ENCODE data around the gene URI1.
A peak's percentile ranks its signal among the peaks of the same experiment; 100 is the strongest.

The URI1 gene

GRCh38 chr19:29966588-29967249 is 24.7 kb downstream of the URI1 start:
- Histone ChIP-seq H3K27ac (ENCODE audit: poor library complexity, severe bottlenecking) (no peak overlapping the region), H3K36me3 (ENCODE audit: low read depth) (no peaks in the 10 kb centered on the region), H3K9me3 (ENCODE audit: severe bottlenecking) (no peaks in the 10 kb centered on the region), H3K4me3 (ENCODE audit: severe bottlenecking) (no peak overlapping the region), H3K27me3 (ENCODE audit: insufficient read depth, poor library complexity, severe bottlenecking) (no peaks in the 10 kb centered on the region), H3K4me1 (ENCODE audit: insufficient read depth, poor library complexity, severe bottlenecking) (peaks cover 12% of the 10 kb centered on the region)
- DNase-seq (ENCODE audit: low spot score), result no peak
- ATAC-seq (ENCODE audit: low read depth), result 0 out of 3 replicates have a peak, but pooled peaks have one; percentile 24
- TF ChIP-seq CTCF (IDR thresholded peaks at IDR 0.05; ENCODE audit: poor library complexity, severe bottlenecking), result peak; percentile 52

GRCh38 chr19:29967623-29968022 is 25.6 kb downstream of the URI1 start:
- no peak for ATAC-seq (ENCODE audit: low read depth)
- H3K27ac ChIP-seq (ENCODE audit: poor library complexity, severe bottlenecking), result no peak overlapping the region
- H3K4me1 ChIP-seq (ENCODE audit: insufficient read depth, poor library complexity, severe bottlenecking), result peaks cover 12% of the 10 kb centered on the region

GRCh38 chr19:29969891-29970290 is 27.9 kb downstream of the URI1 start:
- no peak for ATAC-seq (ENCODE audit: low read depth)
- Histone ChIP-seq H3K36me3 (ENCODE audit: low read depth) (no peaks in the 10 kb centered on the region), H3K27ac (ENCODE audit: poor library complexity, severe bottlenecking) (no peak overlapping the region), H3K27me3 (ENCODE audit: insufficient read depth, poor library complexity, severe bottlenecking) (no peaks in the 10 kb centered on the region), H3K4me1 (ENCODE audit: insufficient read depth, poor library complexity, severe bottlenecking) (peaks cover 11% of the 10 kb centered on the region), H3K9me3 (ENCODE audit: severe bottlenecking) (no peaks in the 10 kb centered on the region), H3K4me3 (ENCODE audit: severe bottlenecking) (no peak overlapping the region)
- TF ChIP-seq CTCF (IDR thresholded peaks at IDR 0.05; ENCODE audit: poor library complexity, severe bottlenecking), result no peak
- no peak for DNase-seq (ENCODE audit: low spot score)

More at GRCh38 chr19:29967623-29968022, 25.6 kb downstream of the URI1 start:
- Histone ChIP-seq H3K9me3 (ENCODE audit: severe bottlenecking) (no peaks in the 10 kb centered on the region), H3K36me3 (ENCODE audit: low read depth) (no peaks in the 10 kb centered on the region), H3K4me3 (ENCODE audit: severe bottlenecking) (no peak overlapping the region), H3K27me3 (ENCODE audit: insufficient read depth, poor library complexity, severe bottlenecking) (no peaks in the 10 kb centered on the region)
- no peak for DNase-seq (ENCODE audit: low spot score)
- no peak for TF ChIP-seq CTCF (IDR thresholded peaks at IDR 0.05; ENCODE audit: poor library complexity, severe bottlenecking)

GRCh38 chr19:29971002-29971401 is 29.0 kb downstream of the URI1 start:
- Histone ChIP-seq H3K4me1 (ENCODE audit: insufficient read depth, poor library complexity, severe bottlenecking) (no peaks in the 10 kb centered on the region), H3K4me3 (ENCODE audit: severe bottlenecking) (no peak overlapping the region), H3K9me3 (ENCODE audit: severe bottlenecking) (no peaks in the 10 kb centered on the region), H3K27me3 (ENCODE audit: insufficient read depth, poor library complexity, severe bottlenecking) (no peaks in the 10 kb centered on the region), H3K36me3 (ENCODE audit: low read depth) (no peaks in the 10 kb centered on the region), H3K27ac (ENCODE audit: poor library complexity, severe bottlenecking) (no peak overlapping the region)
- TF ChIP-seq CTCF (IDR thresholded peaks at IDR 0.05; ENCODE audit: poor library complexity, severe bottlenecking), result no peak
- DNase-seq (ENCODE audit: low spot score) (no peak), ATAC-seq (ENCODE audit: low read depth) (no peak)

GRCh38 chr19:29971648-29972047 is 29.6 kb downstream of the URI1 start:
- no peaks in the 10 kb centered on the region for H3K27me3 ChIP-seq (ENCODE audit: insufficient read depth, poor library complexity, severe bottlenecking)
- no peak overlapping the region for H3K4me3 ChIP-seq (ENCODE audit: severe bottlenecking)
- H3K4me1 ChIP-seq (ENCODE audit: insufficient read depth, poor library complexity, severe bottlenecking), result no peaks in the 10 kb centered on the region
- no peak overlapping the region for H3K27ac ChIP-seq (ENCODE audit: poor library complexity, severe bottlenecking)
- DNase-seq (ENCODE audit: low spot score) (no peak), ATAC-seq (ENCODE audit: low read depth) (no peak)
- no peaks in the 10 kb centered on the region for H3K36me3 ChIP-seq (ENCODE audit: low read depth)
- H3K9me3 ChIP-seq (ENCODE audit: severe bottlenecking), result no peaks in the 10 kb centered on the region
- TF ChIP-seq CTCF (IDR thresholded peaks at IDR 0.05; ENCODE audit: poor library complexity, severe bottlenecking), result no peak
